ENCODE measurements around the gene ADA. TPM values are rescaled to one million over a fixed set of nuclear protein-coding genes. Genes with fewer than 3 reads are reported as not detected.

ADA gene
- total RNA-seq, 1 donor from 2014 or later: 5.8 TPM

- DNase-seq: no peak
- H3K27me3 ChIP-seq: no peaks in the 10 kb centered on the region
- no peaks in the 10 kb centered on the region for H3K9me3 ChIP-seq
- intact Hi-C loops (cut with DNase I): no loop called here
- no peaks in the 10 kb centered on the region for H3K36me3 ChIP-seq
- no peak for ATAC-seq
- no peak overlapping the region for H3K27ac ChIP-seq
- no peak for TF ChIP-seq CTCF (IDR thresholded peaks at IDR 0.05)
- H3K4me3 ChIP-seq: no peak overlapping the region
- H3K4me1 ChIP-seq: peaks cover 3% of the 10 kb centered on the region
These were observed 14.6 kb upstream of the ADA start for GRCh38 chr20:44666066-44666465.

DNA sequence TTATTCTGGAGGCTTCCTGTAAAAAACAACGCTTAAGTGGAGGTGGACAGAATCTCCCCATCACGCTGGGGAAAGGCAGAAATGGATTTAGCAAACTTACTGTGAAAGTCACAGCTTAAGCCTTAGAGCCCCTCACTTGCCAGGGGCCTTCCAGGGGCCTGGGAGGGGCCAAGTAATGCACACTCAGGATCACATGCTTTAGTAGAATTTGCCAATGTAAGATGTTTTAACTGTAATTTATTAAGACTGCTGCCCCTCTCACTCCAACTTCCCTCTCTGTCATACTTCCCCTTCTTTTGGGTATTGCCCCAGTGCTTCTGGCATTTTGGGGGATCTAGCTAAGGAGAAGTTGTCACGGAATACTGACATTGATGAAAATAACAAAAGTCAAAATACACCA lies 12.6 kb upstream of the ADA start:
- intact Hi-C loops (cut with DNase I): no loop called here
- ATAC-seq (peak; percentile 81), DNase-seq (no peak)
- Histone ChIP-seq H3K4me3 (no peak overlapping the region), H3K27me3 (no peaks in the 10 kb centered on the region), H3K4me1 (peaks cover 3% of the 10 kb centered on the region), H3K9me3 (no peaks in the 10 kb centered on the region), H3K27ac (no peak overlapping the region), H3K36me3 (no peaks in the 10 kb centered on the region)
- no peak for TF ChIP-seq CTCF (IDR thresholded peaks at IDR 0.05)

DNA sequence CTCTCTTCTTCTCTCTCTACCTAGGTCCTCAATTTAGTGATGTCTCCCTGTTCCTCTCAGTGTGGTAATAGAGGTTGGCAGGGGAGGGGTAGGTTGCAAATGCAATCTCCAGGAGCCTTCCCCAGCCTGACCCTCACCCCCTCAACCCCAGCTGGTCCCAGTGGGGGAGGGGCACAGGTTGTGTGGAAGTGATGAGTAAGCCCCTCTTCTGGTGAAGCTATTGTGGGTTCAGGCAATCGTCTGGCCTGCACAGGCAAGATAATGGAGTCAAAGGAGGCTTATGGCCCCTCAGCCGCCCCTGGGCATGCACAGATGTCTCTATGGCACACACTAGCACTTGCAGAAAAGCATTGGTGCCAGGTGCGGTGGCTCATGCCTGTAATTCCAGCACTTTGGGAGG lies 10.8 kb upstream of the ADA start:
- no peak for ATAC-seq
- Histone ChIP-seq H3K9me3 (no peaks in the 10 kb centered on the region), H3K36me3 (no peaks in the 10 kb centered on the region), H3K27ac (no peak overlapping the region), H3K4me3 (no peak overlapping the region), H3K4me1 (peaks cover 3% of the 10 kb centered on the region), H3K27me3 (no peaks in the 10 kb centered on the region)
- intact Hi-C loops (cut with DNase I): no loop called here
- no peak for DNase-seq
- TF ChIP-seq CTCF (IDR thresholded peaks at IDR 0.05): no peak

- intact Hi-C loops (cut with DNase I): no loop called here
These were observed 9.1 kb upstream of the ADA start for GRCh38 chr20:44660581-44660980.

DNA sequence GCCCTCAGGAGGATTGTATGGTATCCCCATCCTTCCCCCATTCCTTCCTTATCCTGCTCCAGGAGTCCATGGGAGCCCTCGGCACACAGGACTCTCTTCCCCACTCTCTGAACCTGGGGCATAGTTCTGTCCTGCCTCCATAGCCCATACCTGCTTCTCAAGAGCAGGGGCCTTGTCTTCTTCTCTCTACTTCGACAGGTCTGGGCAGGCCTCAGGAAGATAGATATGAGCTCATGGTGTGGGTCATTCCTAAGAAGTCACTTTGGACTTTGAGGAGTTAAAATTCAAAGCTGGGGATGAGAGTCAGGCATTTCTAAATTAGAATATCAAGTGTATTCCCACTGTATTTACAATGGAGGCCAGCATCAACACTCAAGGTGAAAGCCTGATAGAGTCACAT lies 8.4 kb upstream of the ADA start:
- DNase-seq: no peak
- H3K4me1 ChIP-seq: peaks cover 3% of the 10 kb centered on the region
- H3K4me3 ChIP-seq: no peak overlapping the region
- intact Hi-C loops (cut with DNase I): no loop called here
- ATAC-seq: no peak
- TF ChIP-seq CTCF (IDR thresholded peaks at IDR 0.05): no peak
- no peaks in the 10 kb centered on the region for H3K36me3 ChIP-seq
- H3K27me3 ChIP-seq: no peaks in the 10 kb centered on the region
- no peak overlapping the region for H3K27ac ChIP-seq
- H3K9me3 ChIP-seq: no peaks in the 10 kb centered on the region

More at GRCh38 chr20:44660581-44660980, 9.1 kb upstream of the ADA start:
- TF ChIP-seq CTCF (IDR thresholded peaks at IDR 0.05): no peak
- no peak for DNase-seq
- H3K27ac ChIP-seq: no peak overlapping the region
- H3K4me3 ChIP-seq: no peak overlapping the region
- H3K27me3 ChIP-seq: no peaks in the 10 kb centered on the region
- peak; percentile 40 for ATAC-seq
- peaks cover 3% of the 10 kb centered on the region for H3K4me1 ChIP-seq
- no peaks in the 10 kb centered on the region for H3K9me3 ChIP-seq
- H3K36me3 ChIP-seq: no peaks in the 10 kb centered on the region

DNA sequence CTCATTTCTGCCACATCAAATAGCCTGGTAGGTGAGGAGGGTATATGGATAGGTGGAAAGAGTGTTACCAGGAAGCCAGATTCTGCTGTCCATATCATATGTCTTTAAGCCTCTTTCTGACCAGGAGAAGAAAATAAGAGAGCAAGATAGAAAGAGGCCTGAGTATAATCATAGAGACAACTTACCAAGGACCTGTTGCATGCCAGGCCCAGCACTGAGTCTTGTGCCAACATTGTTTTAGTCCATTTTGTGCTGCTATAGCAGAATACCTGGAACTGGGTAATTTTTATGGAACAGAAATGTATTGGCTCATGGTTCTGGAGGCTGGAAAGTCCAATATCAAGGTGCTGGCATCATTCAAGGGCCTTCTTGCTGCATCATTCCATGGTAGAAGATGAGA lies 7.3 kb upstream of the ADA start:
- no peak for ATAC-seq

More for the DNA sequence above, 7.3 kb upstream of the ADA start:
- DNase-seq: no peak
- no peaks in the 10 kb centered on the region for H3K9me3 ChIP-seq
- no peak for TF ChIP-seq CTCF (IDR thresholded peaks at IDR 0.05)
- intact Hi-C loops (cut with DNase I): no loop called here
- no peak overlapping the region for H3K27ac ChIP-seq
- no peaks in the 10 kb centered on the region for H3K27me3 ChIP-seq
- no peaks in the 10 kb centered on the region for H3K4me1 ChIP-seq
- H3K4me3 ChIP-seq: no peak overlapping the region
- no peaks in the 10 kb centered on the region for H3K36me3 ChIP-seq

All from upper lobe of right lung (tissue), 1 donor.